Lung (tissue), 12 donors: ENCODE data around the gene UVSSA. TPM values are rescaled to one million over a fixed set of nuclear protein-coding genes. Genes with fewer than 3 reads are reported as not detected.
"Not testable (repeated sequence)": the region's sequence is repeated elsewhere in the genome, so short reads cannot be mapped to it uniquely, and the experiment has no call there.

ENCODE experiments used
- ATAC-seq: fragments of 200-7000 bp; cut with Tn5 transposase; one replicate; pipeline ENCODE4 v1.9.1; 2020; ENCODE audit warnings: moderate number of reproducible peaks; ENCODE audit not compliant: insufficient read depth, low FRiP score
- DNase-seq, 3 donors: peaks; one replicate each; pipeline ENCODE4 v3.0.0-alpha.2; 2013 to 2017
- H3K27ac ChIP-seq, 2 donors: one replicate each; pipeline ENCODE4 v1.5.1; 2013; ENCODE audit warnings: mild to moderate bottlenecking in 2 of 2, moderate library complexity in 2 of 2, control low read depth in 1 of 2, inconsistent platforms in 1 of 2, low read depth in 1 of 2, low read length in 1 of 2
- H3K27me3 ChIP-seq, 3 donors: one replicate each; pipeline ENCODE4 v1.5.1; 2013; ENCODE audit warnings: low read length in 2 of 3; ENCODE audit not compliant: control insufficient read depth in 3 of 3, insufficient read depth in 3 of 3
- H3K36me3 ChIP-seq, 4 donors: one replicate each; pipeline ENCODE4 v1.5.1; 2013; ENCODE audit warnings: low read length in 4 of 4, mild to moderate bottlenecking in 1 of 4, moderate library complexity in 1 of 4; ENCODE audit not compliant: control insufficient read depth in 4 of 4, insufficient read depth in 4 of 4
- H3K4me1 ChIP-seq, 5 donors: one replicate each; pipeline ENCODE4 v1.5.1; 2013; ENCODE audit warnings: low read length in 5 of 5, mild to moderate bottlenecking in 2 of 5, moderate library complexity in 1 of 5; ENCODE audit not compliant: control insufficient read depth in 5 of 5, insufficient read depth in 5 of 5
- H3K4me3 ChIP-seq: one replicate; pipeline ENCODE4 v1.5.1; 2013; ENCODE audit warnings: mild to moderate bottlenecking, control low read depth, moderate library complexity
- H3K9ac ChIP-seq, 2 donors: one replicate each; pipeline ENCODE4 v1.5.1; 2013; ENCODE audit warnings: low read length in 2 of 2, control low read depth in 1 of 2; ENCODE audit not compliant: insufficient read depth in 1 of 2
- H3K9me3 ChIP-seq, 4 donors: one replicate each; pipeline ENCODE4 v1.5.1; 2013; ENCODE audit warnings: low read length in 3 of 4, mild to moderate bottlenecking in 1 of 4, moderate library complexity in 1 of 4; ENCODE audit not compliant: control insufficient read depth in 4 of 4, insufficient read depth in 3 of 4
- WGBS, 2 donors: extraction: QIAGEN DNeasy Blood & Tissue Kit; methylation state at CpG; one replicate each; pipeline ENCODE4 v1.1.7; 2013; 5-methylcytosine and 5-hydroxymethylcytosine counted together
- polyA plus RNA-seq, 2 donors: library from polyadenylated mRNA; stranded (reverse); fragments of 200-250 nt; gene quantifications; one replicate each; pipeline ENCODE4 v1.2.1, GENCODE V29; 2013
- total RNA-seq, 2 donors: library from RNA; depleted of rRNA in 1 of 2; stranded (reverse); fragments of >200 nt in 1 of 2; gene quantifications; one replicate each; pipeline ENCODE4 v1.2.1, GENCODE V29; 2014 to 2021
- TF ChIP-seq, protein P1 (sequence below): IDR thresholded peaks from 2 replicates; pipeline ENCODE4 v1.5.1; 2012; ENCODE audit warnings: mild to moderate bottlenecking; ENCODE audit errors: control extremely low read depth, extremely low read depth
- donor health status: control.
- donor health status: control.
- donor health status: Bipolar disorder and iron deficiency.
- donor health status: healthy.
- donor health status: DM: yes; HTN: yes; CAD: no.

Gene UVSSA
- total and polyA plus RNA-seq, 4 donors = 9.8 to 50.9 (median 17.7) TPM

DNA sequence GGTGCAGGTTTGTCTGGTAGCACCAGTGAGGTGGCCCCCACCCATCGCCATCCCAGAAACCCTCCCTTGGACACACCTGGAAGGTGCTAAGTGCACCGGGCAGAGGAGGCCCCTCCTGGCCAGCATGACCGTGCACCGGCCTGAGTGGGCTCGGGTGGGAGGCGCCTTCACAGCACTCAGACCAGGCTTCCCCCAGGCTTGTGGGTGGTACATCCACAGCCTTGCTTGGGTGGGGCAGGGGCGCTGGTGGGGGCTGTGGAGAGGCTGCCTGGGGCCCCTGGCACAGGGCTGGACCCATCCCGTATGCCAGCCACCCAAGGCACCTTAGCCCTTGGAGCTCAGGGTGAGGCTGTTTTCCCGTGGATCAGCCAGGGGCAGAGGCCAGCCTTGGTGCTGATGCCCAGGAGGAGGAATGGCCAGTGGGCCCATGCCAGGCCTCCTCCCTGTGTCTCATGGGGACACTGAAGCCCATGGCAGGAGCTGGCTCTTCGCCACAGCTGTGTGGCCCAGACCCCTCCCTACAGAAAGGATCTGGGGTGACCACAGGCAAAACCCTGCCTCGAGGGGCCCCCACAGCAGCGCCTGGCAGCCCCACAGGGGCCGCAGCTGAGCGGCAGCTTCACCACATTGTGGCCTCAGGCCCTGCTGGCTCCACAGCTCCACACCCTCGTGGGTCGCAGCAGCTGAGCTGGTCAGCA, 37.8 kb downstream of the UVSSA start:
- peaks cover 0 to 60% (median 0%) of the 10 kb centered on the region in 4 donors for H3K36me3 ChIP-seq
- H3K9me3 ChIP-seq = peaks cover 0 to 12% (median 5%) of the 10 kb centered on the region in 4 donors
- ATAC-seq (peak; percentile 27), DNase-seq (no peak)
- TF ChIP-seq, protein P1, sequence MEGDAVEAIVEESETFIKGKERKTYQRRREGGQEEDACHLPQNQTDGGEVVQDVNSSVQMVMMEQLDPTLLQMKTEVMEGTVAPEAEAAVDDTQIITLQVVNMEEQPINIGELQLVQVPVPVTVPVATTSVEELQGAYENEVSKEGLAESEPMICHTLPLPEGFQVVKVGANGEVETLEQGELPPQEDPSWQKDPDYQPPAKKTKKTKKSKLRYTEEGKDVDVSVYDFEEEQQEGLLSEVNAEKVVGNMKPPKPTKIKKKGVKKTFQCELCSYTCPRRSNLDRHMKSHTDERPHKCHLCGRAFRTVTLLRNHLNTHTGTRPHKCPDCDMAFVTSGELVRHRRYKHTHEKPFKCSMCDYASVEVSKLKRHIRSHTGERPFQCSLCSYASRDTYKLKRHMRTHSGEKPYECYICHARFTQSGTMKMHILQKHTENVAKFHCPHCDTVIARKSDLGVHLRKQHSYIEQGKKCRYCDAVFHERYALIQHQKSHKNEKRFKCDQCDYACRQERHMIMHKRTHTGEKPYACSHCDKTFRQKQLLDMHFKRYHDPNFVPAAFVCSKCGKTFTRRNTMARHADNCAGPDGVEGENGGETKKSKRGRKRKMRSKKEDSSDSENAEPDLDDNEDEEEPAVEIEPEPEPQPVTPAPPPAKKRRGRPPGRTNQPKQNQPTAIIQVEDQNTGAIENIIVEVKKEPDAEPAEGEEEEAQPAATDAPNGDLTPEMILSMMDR = no peak
- no peak overlapping the region for H3K27ac ChIP-seq
- H3K4me3 ChIP-seq = no peak overlapping the region
- H3K9ac ChIP-seq = no peak overlapping the region
- 95 to 98% methylated on average over 15 to 16 of the region's 16 CpGs for WGBS, 2 donors
- H3K27me3 ChIP-seq = no peaks in the 10 kb centered on the region
- H3K4me1 ChIP-seq = no peaks in the 10 kb centered on the region

DNA sequence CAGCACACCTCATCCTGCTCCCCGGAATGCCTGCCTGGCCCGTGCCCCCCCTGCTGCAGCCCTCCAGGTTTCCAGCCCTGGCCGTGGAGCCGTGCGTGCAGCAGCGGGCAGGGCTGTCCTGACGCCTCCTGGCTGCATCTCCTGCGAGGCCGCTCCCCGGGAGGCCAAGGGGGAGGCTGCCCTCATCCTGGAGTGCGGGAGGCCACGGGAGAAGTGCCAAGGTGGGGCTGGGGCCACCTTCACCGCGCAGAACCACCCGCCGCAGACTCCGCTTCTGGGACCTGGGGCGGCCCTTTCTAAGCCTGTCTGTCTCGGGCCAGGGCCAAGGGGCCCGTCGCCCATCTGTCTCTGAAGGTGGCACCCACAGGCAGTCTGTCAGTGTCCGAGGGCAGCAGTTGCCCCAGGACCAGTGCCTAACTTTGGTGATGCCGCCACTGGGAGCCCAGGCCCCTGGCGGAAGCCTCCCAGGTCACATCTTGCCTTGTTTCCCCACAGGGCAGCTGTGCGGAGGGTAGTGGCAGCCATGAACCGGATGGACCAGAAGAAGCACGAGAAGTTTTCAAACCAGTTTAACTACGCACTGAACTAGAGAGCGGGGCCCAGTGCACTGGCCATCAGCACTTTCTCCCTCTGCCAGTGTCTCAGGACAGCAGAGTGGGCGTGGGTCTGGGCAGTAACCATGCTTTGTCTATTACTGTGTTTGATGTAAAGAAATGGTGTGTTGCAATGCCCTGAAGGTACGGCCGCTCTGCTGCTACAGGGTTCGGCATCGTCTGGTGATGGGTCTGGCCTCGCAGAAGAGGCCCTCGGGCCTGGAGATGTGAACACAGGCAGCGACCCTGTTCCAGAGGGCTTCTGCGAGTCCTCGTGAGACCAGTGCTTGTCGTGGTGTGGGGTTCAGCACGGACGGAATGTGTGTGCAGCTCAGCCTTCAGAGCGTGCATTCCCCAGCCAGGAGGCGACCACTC, 38.6 kb downstream of the UVSSA start:
- Histone ChIP-seq H3K4me1 (no peaks in the 10 kb centered on the region), H3K27me3 (no peaks in the 10 kb centered on the region), H3K27ac (no peak overlapping the region), H3K9ac (no peak overlapping the region), H3K36me3 (peaks cover 0 to 53% (median 0%) of the 10 kb centered on the region in 4 donors), H3K4me3 (no peak overlapping the region), H3K9me3 (peaks cover 0 to 12% (median 5%) of the 10 kb centered on the region in 4 donors)
- no peak for ATAC-seq
- 95 to 98% methylated on average over 44 of the region's 44 CpGs for WGBS, 2 donors
- no peak for DNase-seq
- TF ChIP-seq, protein P1 = no peak

DNA sequence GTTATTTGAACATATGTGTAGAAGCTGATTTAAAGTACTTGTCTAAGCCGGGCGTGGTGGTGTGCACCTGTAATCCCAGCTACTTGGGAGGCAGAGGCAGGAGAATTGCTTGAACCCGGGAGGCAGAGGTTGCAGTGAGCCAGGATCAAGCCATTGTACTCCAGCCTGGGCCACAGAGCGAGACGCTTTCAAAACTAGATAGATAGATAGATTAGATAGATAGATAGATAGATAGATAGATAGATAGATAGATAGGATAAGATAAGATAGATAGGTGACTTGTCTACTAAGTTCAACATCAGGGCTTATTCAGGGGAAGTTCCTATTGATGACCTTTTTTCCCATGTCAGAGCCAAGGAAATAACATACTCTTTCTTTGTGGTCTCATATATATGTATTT, 46.4 kb downstream of the UVSSA start:
- Histone ChIP-seq H3K36me3 (peaks cover 7 to 14% (median 9%) of the 10 kb centered on the region in 4 donors), H3K9me3 (peaks cover 1 to 18% (median 7%) of the 10 kb centered on the region in 4 donors)
- not testable (repeated sequence) for ATAC-seq, H3K27me3 ChIP-seq, DNase-seq, H3K27ac ChIP-seq, H3K4me1 ChIP-seq, H3K4me3 ChIP-seq, H3K9ac ChIP-seq
- whole genome bisulfite sequencing, 2 donors = 96 to 97% methylated on average over 5 of the region's 5 CpGs

DNA sequence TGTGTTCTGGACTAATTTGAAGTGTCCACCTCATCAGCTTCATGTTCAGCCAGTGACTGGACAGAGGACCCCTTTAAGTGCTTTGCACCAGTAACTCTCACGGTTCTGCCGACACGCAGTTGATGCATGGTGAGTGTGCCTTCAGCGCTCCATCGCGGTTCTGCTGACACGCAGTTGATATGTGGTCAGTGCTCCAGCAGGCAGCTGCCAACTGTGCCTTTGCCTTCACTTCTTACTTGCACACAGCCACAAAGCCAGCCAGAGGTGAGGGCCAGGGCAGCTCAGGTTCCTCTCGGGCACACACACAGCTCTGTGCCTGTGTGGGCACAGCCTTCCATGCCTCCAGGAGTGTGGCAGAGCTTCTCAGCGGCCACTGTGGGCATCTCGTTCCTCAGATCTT, 46.9 kb downstream of the UVSSA start:
- no peak overlapping the region for H3K27ac ChIP-seq
- H3K27me3 ChIP-seq = no peaks in the 10 kb centered on the region
- no peak overlapping the region for H3K4me3 ChIP-seq
- TF ChIP-seq, protein P1 = no peak
- H3K9me3 ChIP-seq = peaks cover 0 to 13% (median 6%) of the 10 kb centered on the region in 4 donors
- H3K9ac ChIP-seq = no peak overlapping the region
- H3K36me3 ChIP-seq = peaks cover 7 to 14% (median 9%) of the 10 kb centered on the region in 4 donors
- H3K4me1 ChIP-seq = no peaks in the 10 kb centered on the region
- 98 to 99% methylated on average over 10 of the region's 10 CpGs for WGBS, 2 donors
- ATAC-seq (no peak), DNase-seq (no peak)

DNA sequence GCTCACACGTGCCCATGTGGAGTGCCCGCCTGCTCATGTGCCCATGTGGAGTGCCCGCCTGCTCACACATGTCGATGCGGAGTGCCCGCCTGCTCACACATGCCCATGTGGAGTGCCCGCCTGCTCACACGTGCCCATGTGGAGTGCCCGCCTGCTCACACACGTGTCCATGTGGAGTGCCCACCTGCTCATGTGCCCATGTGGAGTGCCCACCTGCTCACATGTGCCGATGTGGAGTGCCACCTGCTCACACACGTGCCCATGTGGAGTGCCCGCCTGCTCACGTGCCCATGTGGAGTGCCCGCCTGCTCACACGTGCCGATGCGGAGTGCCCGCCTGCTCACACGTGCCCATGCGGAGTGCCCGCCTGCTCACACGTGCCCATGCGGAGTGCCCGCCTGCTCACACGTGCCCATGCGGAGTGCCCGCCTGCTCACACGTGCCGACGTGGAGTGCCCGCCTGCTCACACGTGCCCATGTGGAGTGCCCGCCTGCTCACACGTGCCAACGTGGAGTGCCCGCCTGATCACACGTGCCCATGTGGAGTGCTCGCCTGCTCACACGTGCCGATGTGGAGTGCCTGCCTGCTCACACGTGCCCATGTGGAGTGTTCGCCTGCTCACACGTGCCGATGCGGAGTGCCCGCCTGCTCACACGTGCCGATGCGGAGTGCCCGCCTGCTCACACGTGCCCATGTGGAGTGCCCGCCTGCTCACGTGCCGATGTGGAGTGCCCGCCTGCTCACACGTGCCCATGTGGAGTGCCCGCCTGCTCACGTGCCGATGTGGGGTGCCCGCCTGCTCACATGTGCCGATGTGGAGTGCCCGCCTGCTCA, 47.8 kb downstream of the UVSSA start:
- not testable (repeated sequence) for H3K27me3 ChIP-seq, H3K4me3 ChIP-seq, H3K9me3 ChIP-seq, H3K9ac ChIP-seq, H3K27ac ChIP-seq, ATAC-seq, H3K4me1 ChIP-seq, DNase-seq
- 95% methylated on average over 34 to 63 of the region's 63 CpGs for WGBS, 2 donors
- H3K36me3 ChIP-seq = peaks cover 7 to 14% (median 9%) of the 10 kb centered on the region in 4 donors
